GM13977 (cell line): ENCODE results near the gene ACAP2.
"Not testable (repeated sequence)": the region's sequence is repeated elsewhere in the genome, so short reads cannot be mapped to it uniquely, and the experiment has no call there.

ENCODE experiments used
- DNase-seq: peaks from one replicate; pipeline ENCODE4 v3.0.0; 2012; ENCODE audit warnings: low spot score
- in situ Hi-C: fragments of 300-500 bp; cut with MboI; formaldehyde crosslinking; loops from one replicate; pipeline ENCODE4 v1.12.0; 2022; ENCODE audit warnings: low sequenced_read_pairs, low pct_unique_long_range_greater_than_20kb, mixed read lengths, inconsistent platforms; ENCODE audit not compliant: unreplicated experiment
- TF ChIP-seq, protein P1 (sequence below): IDR thresholded peaks from 2 replicates; pipeline ENCODE4 v1.5.1; 2012; ENCODE audit warnings: mild to moderate bottlenecking, control low read depth; ENCODE audit not compliant: insufficient read depth; ENCODE audit errors: extremely low read depth, missing control alignments

ACAP2 gene

DNA sequence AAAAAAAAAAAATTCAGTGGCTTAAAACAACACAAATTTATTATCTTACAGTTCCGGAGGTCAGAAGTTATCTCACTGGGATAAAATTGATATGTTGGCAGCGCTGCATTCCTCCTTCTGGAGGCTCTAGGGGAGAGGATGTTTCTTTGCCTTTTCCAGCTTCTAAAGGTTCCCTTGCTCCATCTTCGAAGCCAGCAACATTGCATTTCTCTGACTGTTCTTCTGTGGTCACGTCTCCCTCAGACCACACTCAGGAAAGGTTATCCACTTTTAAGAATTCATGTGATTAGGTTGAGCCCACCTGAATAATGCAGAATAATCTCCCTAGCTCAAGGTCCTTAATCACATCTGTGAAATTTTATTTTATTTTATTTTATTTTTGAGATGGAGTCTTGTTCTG lies 23.4 kb upstream of the ACAP2 start:
- no peak for DNase-seq
- in situ Hi-C loops = no loop called here
- TF ChIP-seq, protein P1, sequence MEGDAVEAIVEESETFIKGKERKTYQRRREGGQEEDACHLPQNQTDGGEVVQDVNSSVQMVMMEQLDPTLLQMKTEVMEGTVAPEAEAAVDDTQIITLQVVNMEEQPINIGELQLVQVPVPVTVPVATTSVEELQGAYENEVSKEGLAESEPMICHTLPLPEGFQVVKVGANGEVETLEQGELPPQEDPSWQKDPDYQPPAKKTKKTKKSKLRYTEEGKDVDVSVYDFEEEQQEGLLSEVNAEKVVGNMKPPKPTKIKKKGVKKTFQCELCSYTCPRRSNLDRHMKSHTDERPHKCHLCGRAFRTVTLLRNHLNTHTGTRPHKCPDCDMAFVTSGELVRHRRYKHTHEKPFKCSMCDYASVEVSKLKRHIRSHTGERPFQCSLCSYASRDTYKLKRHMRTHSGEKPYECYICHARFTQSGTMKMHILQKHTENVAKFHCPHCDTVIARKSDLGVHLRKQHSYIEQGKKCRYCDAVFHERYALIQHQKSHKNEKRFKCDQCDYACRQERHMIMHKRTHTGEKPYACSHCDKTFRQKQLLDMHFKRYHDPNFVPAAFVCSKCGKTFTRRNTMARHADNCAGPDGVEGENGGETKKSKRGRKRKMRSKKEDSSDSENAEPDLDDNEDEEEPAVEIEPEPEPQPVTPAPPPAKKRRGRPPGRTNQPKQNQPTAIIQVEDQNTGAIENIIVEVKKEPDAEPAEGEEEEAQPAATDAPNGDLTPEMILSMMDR = no peak

DNA sequence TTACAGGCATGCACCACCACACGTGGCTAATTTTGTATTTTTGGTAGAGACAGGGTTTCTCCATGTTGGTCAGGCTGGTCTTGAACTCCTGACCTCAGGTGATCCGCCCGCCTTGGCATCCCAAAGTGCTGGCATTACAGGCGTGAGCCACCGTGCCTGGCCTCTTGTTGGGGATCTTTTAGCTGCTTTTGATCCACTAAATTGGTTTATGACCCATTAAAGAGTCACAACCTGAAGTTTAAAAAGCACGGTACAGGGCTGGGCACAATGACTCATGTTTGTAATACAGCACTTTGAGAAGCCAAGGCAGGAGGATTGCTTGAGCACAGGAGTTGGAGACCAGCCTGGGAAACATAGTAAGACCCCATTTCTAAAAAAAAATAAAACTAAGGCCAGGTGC lies 20.1 kb upstream of the ACAP2 start:
- DNase-seq, in situ Hi-C loops: not testable (repeated sequence)

DNA sequence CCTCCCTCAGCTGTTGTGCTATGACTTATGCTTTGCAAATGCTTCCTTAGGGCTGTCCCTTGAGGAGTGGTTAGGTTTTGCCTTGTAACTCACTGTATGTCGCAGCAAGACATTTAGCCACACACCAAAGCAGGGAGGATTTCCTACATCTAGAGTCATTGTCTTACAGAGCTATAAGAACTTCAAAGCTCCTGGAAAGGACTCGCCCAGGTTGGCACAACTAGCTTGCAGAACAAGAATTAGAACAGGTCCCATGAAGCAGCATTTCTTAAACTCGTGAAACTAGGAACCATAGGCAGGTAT lies 19.4 kb upstream of the ACAP2 start:
- in situ Hi-C loops = no loop called here
- no peak for DNase-seq
- TF ChIP-seq, protein P1 = no peak

DNA sequence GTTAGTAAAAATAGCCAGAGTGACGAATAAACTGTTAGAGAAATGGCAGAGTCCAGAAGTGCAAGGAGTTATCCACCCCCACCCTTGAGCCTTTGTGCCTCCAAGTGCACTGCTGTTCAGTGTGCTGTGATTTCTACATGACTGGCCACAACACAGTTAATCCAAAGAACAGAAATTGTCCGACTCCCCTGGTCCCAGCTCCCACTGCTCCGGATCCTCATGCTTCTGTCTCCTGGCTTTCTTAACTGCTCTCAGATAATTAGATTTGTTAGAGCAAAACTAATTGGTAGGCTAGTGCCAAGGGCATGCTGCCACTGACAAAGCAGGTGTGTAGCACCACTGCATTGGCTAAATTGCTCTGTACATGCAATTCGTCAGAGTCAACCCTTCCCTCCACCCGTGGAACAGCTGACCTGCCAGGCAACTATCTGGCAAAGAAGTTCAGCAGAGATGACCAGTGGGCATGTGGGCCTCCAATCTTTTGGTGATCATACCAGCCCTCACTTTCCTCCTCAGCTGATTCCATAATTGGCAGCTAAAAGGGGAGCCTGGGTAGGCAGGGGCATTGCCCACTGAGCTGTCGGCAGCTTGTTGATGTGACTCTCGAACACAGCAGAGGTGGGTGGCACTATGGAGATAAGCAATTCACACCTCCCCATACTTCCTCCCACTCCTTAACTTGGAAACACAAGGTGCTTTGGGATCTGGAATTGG lies 18.9 kb upstream of the ACAP2 start:
- in situ Hi-C loops = no loop called here
- TF ChIP-seq, protein P1 = no peak
- DNase-seq = no peak

DNA sequence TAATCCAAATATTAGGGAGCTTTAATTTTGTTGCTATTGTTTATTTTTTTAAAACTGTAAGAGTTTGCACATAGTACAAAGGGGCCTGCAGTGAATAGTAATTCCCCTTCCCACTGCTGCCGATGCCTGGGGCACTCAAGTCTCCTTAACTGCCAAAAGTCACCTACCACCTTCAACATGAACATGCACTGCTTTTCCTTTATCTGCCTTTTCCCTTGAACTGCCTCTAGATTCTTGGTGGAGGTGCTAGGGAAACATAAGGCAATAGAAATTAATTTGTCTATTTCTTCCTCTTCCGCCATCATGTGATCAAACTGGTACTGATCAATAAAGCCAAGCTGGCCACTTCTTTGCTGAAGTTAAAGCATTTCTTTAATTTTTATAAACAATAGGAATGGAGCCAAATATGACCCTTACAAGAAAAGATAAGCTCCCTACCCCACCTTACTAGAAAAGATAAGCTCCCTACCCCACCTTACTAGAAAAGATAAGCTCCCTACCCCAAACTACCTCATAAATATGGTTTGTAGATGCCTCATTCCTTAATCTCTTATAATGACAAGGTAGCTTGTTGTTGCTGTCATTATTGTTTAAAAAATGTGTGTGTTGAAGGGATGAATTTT lies 17.4 kb upstream of the ACAP2 start:
- no peak for DNase-seq
- in situ Hi-C loops = no loop called here
- TF ChIP-seq, protein P1 = no peak

DNA sequence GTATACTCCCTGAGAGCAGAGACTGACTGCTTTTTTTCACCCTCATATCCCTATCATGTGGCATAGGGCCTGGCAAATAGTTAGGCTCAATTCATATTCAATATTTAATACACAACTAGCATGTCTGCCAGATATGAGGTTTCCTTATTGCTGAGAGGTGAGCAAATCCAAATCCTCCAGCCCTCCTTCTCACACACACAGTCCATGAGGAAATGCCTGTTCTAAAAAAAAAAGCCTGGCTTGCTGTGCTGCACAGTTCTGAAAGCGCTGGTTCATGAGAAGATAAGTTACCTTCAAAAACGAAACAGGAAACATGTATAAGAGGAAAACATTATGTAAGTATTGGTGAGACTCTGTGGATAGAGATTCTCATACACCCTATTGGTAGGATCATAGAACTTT lies 15.5 kb upstream of the ACAP2 start:
- TF ChIP-seq, protein P1 = no peak
- in situ Hi-C loops = no loop called here
- peak; percentile 57 for DNase-seq

DNA sequence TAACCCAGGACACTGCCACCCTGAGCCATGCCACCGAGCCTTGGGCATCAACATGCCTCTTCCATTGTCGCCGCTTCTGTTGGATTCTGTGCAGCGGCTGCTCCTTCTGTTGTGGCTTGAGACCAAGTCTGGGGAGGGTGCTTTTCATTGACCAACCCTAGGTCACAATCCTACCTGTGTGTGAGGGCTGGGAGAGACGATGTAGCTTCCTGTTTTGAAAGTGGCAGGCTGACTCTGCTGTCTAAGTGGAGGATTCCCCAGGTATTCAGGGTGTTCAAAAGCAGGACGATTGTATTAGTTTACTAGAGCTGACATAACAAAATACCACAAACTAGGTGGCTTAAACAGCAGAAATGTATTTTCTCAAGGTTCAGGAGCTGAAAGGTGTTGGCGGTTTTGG lies 13.0 kb upstream of the ACAP2 start:
- in situ Hi-C loops = no loop called here

More for the DNA sequence above, 13.0 kb upstream of the ACAP2 start:
- TF ChIP-seq, protein P1 = no peak
- no peak for DNase-seq
